SK-N-MC (cell line): ENCODE data around the gene GIGYF2.

ENCODE experiments used
- DNase-seq: peaks from one replicate; pipeline ENCODE4 v3.0.0-alpha.2; 2011; ENCODE audit warnings: low read depth, low spot score
- H3K27ac ChIP-seq: fragments of 200-600 bp; sonication (generic); 2 replicates; pipeline ENCODE4 v1.5.1; 2016; ENCODE audit warnings: mixed run types
- H3K36me3 ChIP-seq: fragments of 200-600 bp; sonication (generic); 2 replicates; pipeline ENCODE4 v1.6.1; 2017; ENCODE audit warnings: antibody characterized with exemption, low read length, mixed read lengths; ENCODE audit not compliant: insufficient read depth
- H3K4me3 ChIP-seq: fragments of 200-600 bp; sonication (generic); 2 replicates; pipeline ENCODE4 v1.5.1; 2016
- H3K9ac ChIP-seq: fragments of 200-600 bp; sonication (generic); 2 replicates; pipeline ENCODE4 v1.8.0; 2017; ENCODE audit warnings: mixed run types, mixed read lengths; ENCODE audit not compliant: insufficient read length
- H3K9me3 ChIP-seq: fragments of 200-600 bp; sonication (generic); 2 replicates; pipeline ENCODE4 v1.6.1; 2017; ENCODE audit warnings: low read depth, mild to moderate bottlenecking, antibody characterized with exemption, low read length, moderate library complexity, mixed read lengths
- EZH2 ChIP-seq: fragments of 200-600 bp; sonication (generic); IDR thresholded peaks from one replicate; pipeline ENCODE4 v1.6.1; 2017; ENCODE audit warnings: antibody characterized with exemption
- FOXP2 ChIP-seq: optimal IDR thresholded peaks from 2 replicates; pipeline ENCODE3; 2011; ENCODE audit warnings: mild to moderate bottlenecking, moderate library complexity; ENCODE audit not compliant: insufficient read depth; ENCODE audit errors: extremely low read length, control extremely low read depth
- POLR2AphosphoS5 ChIP-seq: IDR thresholded peaks from 2 replicates; pipeline ENCODE4 v1.6.1; 2012; ENCODE audit warnings: mild to moderate bottlenecking, low read depth, low read length, borderline replicate concordance

The GIGYF2 gene

DNA sequence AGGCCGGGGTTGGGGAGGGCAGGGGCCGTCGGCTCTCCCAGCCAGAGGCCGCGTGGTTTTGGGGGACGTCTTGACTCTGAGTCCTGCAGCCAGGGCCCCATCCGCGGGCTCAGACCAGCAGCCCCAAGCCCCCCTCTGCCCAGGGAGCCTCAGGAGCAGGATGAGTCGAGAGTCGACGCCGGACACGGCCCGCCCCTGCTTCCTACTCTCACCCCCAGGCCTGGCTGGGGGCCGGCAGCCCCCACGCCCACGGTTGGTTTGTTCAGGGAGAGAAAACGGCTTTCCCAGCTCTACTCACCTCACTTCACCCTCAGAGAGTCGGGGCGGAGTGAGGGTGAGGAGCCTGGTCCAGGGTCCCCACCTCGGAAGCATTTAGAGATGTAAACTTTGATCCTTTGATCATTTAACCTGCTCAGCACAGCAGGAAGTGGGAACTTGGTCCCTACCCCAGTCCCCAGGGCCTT is 179.9 kb downstream of the GIGYF2 start:
- no peaks in the 10 kb centered on the region for H3K36me3 ChIP-seq
- H3K27ac ChIP-seq, result no peak overlapping the region
- no peak for DNase-seq
- TF ChIP-seq FOXP2, result no peak
- TF ChIP-seq POLR2AphosphoS5, result no peak
- TF ChIP-seq EZH2, result no peak
- no peak overlapping the region for H3K4me3 ChIP-seq
- no peaks in the 10 kb centered on the region for H3K9me3 ChIP-seq
- no peak overlapping the region for H3K9ac ChIP-seq

DNA sequence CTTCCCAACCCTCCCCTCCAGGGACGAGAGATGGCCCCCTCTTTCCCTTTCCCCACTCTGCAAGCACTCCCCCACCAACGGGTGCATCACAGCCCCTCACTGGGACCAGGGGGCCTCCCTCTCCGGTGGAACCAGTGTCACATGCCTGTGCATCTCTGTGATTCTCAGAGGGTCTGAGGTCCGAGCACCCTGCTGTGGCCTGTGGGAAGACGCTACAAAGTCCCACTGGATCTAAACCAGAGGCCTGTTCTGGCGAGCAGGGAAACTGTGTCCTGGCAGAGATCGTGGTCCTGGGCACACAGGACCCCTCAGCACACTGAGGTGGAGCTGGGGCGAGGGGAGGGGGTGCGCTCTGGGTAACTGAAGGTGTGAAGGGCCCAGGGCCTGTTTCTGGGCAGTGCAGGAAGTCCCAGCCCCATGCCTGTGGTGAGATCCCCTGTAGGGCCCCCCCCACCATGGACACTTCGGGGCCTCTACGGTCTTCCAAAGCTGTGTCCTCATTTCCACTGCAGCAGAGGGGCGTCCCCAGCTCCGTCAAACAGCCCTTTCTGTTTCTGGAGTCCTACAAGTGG is 180.9 kb downstream of the GIGYF2 start:
- H3K4me3 ChIP-seq, result no peak overlapping the region
- no peak for TF ChIP-seq EZH2
- no peak for TF ChIP-seq FOXP2
- no peak for TF ChIP-seq POLR2AphosphoS5
- no peaks in the 10 kb centered on the region for H3K36me3 ChIP-seq
- no peaks in the 10 kb centered on the region for H3K9me3 ChIP-seq
- no peak overlapping the region for H3K9ac ChIP-seq
- no peak overlapping the region for H3K27ac ChIP-seq
- no peak for DNase-seq

DNA sequence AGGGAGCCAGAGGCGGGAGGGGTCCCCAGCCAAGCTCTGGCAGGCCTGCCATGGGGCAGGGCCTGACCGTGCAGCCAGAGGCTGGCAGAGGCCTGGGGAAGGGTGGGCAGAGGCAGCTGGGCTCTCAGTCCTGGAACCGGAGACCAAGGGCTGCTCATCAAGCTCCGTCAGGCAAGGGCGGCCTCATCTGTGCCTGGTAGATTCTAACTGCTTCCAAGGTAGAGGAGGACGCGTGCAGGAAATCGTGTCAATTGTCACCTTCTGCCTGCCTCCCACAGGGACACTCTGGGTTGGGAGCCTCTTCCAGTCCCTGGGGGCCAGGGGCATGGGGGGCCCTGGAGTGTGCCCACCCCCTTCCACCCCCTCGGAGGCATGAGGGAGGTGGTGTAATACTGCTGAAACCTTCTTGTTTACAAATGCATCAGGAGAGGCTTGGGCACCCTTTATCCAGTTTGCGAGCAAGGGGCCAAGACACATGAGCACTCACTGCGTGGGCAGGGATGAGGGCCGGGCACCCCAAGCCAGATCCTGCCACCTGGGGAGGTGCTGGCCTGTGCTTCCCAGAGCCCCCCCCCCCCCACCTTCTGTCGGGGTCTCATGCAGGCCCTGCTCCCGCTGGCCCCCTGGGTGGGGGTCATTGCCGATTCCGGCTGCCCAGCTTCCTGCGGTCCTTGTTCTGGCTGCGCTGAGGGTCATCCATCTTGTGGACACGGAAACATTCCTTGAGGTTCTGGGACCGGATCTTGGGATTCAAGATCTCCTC is 181.9 kb downstream of the GIGYF2 start:
- DNase-seq, result no peak
- Histone ChIP-seq H3K9me3 (no peaks in the 10 kb centered on the region), H3K4me3 (no peak overlapping the region), H3K9ac (no peak overlapping the region), H3K27ac (no peak overlapping the region), H3K36me3 (no peaks in the 10 kb centered on the region)
- TF ChIP-seq EZH2, result no peak
- TF ChIP-seq POLR2AphosphoS5, result no peak
- no peak for TF ChIP-seq FOXP2

DNA sequence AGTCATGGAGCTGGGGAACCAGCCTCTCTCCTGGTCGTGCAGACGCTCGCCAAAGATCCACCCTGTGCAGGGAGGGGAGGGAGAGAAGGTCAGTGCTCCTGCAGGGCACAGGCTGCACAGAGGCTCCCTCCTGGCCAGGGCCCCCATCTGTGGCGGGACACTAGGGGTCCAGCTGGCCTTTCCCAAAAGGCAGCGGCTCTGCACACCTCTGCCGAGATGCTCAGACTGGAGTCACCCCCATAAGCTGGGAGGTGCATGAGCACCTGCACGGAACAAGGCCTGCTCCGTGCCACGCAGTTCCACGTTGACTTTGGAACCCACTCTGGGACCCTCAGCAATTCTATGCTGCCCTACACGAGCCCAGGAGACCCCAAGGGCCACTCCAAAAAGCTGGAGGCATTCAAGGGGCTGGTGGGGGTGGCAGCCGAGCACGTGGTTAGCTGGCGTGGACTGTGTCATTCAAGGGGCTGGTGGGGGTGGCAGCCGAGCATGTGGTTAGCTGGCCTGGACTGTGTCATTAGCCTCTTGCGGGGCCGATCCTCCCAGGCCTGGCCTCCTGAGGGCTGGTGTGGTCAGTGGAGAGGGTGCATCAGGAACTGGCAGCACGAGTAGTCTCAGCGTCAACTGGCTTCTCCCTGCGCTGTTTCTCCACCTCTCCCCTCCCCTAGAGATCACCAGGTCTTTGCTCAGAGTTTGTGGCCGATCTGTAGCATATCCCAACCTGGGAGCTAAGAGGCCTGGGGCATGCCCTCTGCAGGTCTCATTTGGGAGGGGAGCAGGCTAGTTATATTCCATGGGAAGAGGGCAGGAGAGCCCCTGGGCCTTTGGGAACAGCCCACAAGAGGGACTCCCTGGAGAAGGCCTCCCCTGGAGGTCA is 182.7 kb downstream of the GIGYF2 start:
- TF ChIP-seq FOXP2 (no peak), EZH2 (no peak), POLR2AphosphoS5 (no peak)
- no peaks in the 10 kb centered on the region for H3K36me3 ChIP-seq
- no peak for DNase-seq
- H3K4me3 ChIP-seq, result no peak overlapping the region
- H3K9ac ChIP-seq, result no peak overlapping the region
- H3K27ac ChIP-seq, result no peak overlapping the region
- H3K9me3 ChIP-seq, result no peaks in the 10 kb centered on the region

DNA sequence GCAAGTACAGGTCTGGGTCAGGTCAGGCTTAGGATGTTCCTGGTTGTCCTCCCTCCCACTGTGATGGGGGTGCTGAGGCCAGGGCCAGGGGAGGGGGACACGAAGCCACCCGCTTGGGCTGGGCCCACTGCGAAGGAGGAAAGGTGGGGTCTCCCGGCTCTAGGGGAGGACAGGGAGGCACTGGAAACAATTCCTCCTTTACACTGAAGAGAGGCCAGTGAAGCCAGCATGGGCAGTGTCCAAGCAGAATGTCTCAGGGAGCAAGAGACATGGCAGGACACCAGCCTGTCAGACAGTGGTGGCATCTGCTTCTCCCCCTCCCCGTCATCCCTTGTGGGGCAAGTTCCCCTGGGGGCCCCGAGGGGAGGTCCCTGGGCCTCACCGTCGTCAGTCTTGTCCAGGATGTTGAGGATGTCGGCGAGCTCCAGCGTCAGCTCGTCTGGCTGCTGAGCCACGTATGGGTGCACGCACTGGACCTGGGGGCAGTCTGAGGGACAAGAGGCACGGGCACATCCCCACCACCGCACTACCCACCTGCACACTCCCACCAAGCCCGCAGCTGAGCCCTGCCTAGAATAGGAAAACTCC is 183.7 kb downstream of the GIGYF2 start:
- Histone ChIP-seq H3K9ac (no peak overlapping the region), H3K36me3 (no peaks in the 10 kb centered on the region; the same call in 1 of the 2 replicates), H3K9me3 (no peaks in the 10 kb centered on the region), H3K4me3 (no peak overlapping the region), H3K27ac (no peak overlapping the region)
- no peak for TF ChIP-seq EZH2
- TF ChIP-seq FOXP2, result no peak
- no peak for TF ChIP-seq POLR2AphosphoS5
- no peak for DNase-seq

DNA sequence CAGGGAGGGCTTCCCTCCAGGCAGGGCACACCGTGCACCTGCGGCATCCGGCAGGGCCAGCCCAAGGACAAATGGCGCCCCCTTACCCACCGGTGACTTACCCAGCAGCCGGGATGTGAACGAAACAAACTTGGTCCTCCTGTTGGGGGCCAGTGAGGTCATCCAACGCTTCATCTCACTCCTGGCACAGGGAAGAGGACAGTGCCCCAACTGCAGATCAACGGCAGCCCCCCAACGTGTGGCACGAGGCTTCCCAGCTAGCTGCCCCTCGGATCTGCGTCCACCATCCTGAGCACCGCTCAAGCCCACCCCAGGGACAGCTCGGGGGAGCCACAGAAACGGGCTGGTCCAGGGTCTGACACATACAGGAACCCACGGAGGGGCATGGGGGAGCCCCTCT is 185.0 kb downstream of the GIGYF2 start:
- Histone ChIP-seq H3K36me3 (no peaks in the 10 kb centered on the region; the same call in 1 of the 2 replicates), H3K9ac (no peak overlapping the region), H3K4me3 (no peak overlapping the region), H3K27ac (no peak overlapping the region), H3K9me3 (no peaks in the 10 kb centered on the region)
- no peak for DNase-seq
- TF ChIP-seq POLR2AphosphoS5, result no peak
- TF ChIP-seq FOXP2, result no peak
- no peak for TF ChIP-seq EZH2

DNA sequence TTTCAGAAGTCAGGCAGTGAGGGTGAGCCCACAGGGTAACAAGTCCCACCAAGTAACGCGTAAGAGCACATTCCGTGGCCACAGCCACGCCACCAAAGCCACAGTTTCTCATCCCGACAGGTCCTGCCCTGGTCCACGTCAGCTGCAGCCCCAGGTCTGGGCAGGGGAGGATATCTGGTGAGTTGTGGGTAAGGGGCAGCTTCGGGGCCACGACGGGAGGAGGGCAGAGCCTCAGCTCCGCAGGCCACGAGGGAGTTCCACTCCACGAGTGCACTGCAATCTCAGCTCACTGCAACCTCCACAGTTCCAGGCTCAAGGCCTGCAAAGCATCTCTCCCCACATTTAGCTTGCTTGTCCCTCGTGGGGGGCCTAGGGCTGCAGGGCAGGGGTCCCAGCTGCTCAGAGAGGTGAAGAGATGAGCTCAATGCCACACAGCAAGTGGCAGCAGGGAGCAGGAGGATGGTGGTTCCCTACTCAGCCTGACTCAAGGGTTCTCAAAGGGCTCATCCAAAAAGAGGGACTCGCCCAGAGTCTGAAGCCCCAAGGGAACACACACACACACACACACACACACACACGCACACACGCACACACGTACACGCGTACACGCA is 185.5 kb downstream of the GIGYF2 start:
- DNase-seq, result no peak
- H3K9ac ChIP-seq, result no peak overlapping the region
- H3K27ac ChIP-seq, result no peak overlapping the region
- H3K36me3 ChIP-seq, result no peaks in the 10 kb centered on the region; the same call in 1 of the 2 replicates
- H3K4me3 ChIP-seq, result no peak overlapping the region
- H3K9me3 ChIP-seq, result no peaks in the 10 kb centered on the region
- TF ChIP-seq FOXP2, result no peak
- TF ChIP-seq POLR2AphosphoS5, result no peak
- no peak for TF ChIP-seq EZH2
